ENCODE measurements around the gene FAM78B. TPM values are rescaled to one million over a fixed set of nuclear protein-coding genes. Genes with fewer than 3 reads are reported as not detected.

The FAM78B gene
- total RNA-seq, 4 donors from 2014 or later = 0.64 to 1.2 (median 0.81) TPM

GRCh38 chr1:166170075-166170474 is 3.3 kb upstream of the FAM78B start:
- intact Hi-C loops (cut with DNase I; ENCODE audit: low total_unique reads) = no loop called here
- WGBS, 2 donors = 73 to 77% methylated on average over 2 of the region's 2 CpGs
- no peak for DNase-seq (ENCODE audit: low spot score in 2 of 2)

GRCh38 chr1:166169182-166169581 is 2.4 kb upstream of the FAM78B start:
- TF ChIP-seq, protein P1, sequence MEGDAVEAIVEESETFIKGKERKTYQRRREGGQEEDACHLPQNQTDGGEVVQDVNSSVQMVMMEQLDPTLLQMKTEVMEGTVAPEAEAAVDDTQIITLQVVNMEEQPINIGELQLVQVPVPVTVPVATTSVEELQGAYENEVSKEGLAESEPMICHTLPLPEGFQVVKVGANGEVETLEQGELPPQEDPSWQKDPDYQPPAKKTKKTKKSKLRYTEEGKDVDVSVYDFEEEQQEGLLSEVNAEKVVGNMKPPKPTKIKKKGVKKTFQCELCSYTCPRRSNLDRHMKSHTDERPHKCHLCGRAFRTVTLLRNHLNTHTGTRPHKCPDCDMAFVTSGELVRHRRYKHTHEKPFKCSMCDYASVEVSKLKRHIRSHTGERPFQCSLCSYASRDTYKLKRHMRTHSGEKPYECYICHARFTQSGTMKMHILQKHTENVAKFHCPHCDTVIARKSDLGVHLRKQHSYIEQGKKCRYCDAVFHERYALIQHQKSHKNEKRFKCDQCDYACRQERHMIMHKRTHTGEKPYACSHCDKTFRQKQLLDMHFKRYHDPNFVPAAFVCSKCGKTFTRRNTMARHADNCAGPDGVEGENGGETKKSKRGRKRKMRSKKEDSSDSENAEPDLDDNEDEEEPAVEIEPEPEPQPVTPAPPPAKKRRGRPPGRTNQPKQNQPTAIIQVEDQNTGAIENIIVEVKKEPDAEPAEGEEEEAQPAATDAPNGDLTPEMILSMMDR (IDR thresholded peaks at IDR 0.05) = no peak
- TF ChIP-seq POLR2A (IDR thresholded peaks at IDR 0.05) = no peak
- intact Hi-C loops (cut with DNase I; ENCODE audit: low total_unique reads) = loop anchor here (10.0 kb wide), 1 partner anchor 1074 kb away; no protein-coding TSS in a partner anchor

More at GRCh38 chr1:166170075-166170474, 3.3 kb upstream of the FAM78B start:
- H3K4me3 ChIP-seq (ENCODE audit: low read depth, poor library complexity, severe bottlenecking) = no peak overlapping the region
- TF ChIP-seq, protein P1 (IDR thresholded peaks at IDR 0.05) = no peak
- no peak for TF ChIP-seq POLR2A (IDR thresholded peaks at IDR 0.05)

DNA sequence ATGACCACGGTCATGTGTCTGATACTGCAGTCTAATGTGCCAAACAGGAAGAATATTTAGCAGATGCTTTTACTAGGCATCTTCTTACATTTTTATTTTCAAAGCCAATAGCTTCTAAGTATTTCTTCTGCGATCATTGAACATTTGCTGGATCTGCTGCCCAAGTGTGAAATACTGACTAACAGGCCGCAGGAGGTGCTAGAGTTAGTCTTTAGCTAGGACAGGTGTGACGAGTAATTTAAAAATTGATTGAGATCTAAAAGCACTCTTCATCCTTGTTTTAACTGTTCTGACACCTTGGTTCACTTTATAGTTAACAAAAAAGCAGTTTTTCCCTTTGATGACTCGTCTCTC is 748 bp upstream of the FAM78B start:
- no peak overlapping the region for H3K4me3 ChIP-seq (ENCODE audit: low read depth, poor library complexity, severe bottlenecking)
- DNase-seq (ENCODE audit: low spot score in 2 of 2) = no peak
- WGBS, 2 donors = 23 to 33% methylated on average over 5 of the region's 5 CpGs
- intact Hi-C loops (cut with DNase I; ENCODE audit: low total_unique reads) = loop anchor here (10.0 kb wide), 1 partner anchor 1073 kb away; no protein-coding TSS in a partner anchor
- TF ChIP-seq POLR2A (IDR thresholded peaks at IDR 0.05) = no peak
- TF ChIP-seq, protein P1 (IDR thresholded peaks at IDR 0.05) = no peak

More at GRCh38 chr1:166169182-166169581, 2.4 kb upstream of the FAM78B start:
- no peak overlapping the region for H3K4me3 ChIP-seq (ENCODE audit: low read depth, poor library complexity, severe bottlenecking)
- no peak for DNase-seq (ENCODE audit: low spot score in 2 of 2)
- WGBS, 2 donors = 59 to 71% methylated on average over 3 of the region's 3 CpGs

GRCh38 chr1:166166329-166166697 is 488 bp downstream of the FAM78B start:
- peak overlapping the region; percentile 62 for H3K4me3 ChIP-seq (ENCODE audit: low read depth, poor library complexity, severe bottlenecking)
- TF ChIP-seq POLR2A (IDR thresholded peaks at IDR 0.05) = no peak
- DNase-seq (ENCODE audit: low spot score in 2 of 2) = no peak
- WGBS, 2 donors = 0% methylated on average over 13 of the region's 50 CpGs; no CpG with 5 or more reads in 1 of the 2 donors
- intact Hi-C loops (cut with DNase I; ENCODE audit: low total_unique reads) = loop anchor here (10.0 kb wide), 1 partner anchor 1072 kb away; no protein-coding TSS in a partner anchor

DNA sequence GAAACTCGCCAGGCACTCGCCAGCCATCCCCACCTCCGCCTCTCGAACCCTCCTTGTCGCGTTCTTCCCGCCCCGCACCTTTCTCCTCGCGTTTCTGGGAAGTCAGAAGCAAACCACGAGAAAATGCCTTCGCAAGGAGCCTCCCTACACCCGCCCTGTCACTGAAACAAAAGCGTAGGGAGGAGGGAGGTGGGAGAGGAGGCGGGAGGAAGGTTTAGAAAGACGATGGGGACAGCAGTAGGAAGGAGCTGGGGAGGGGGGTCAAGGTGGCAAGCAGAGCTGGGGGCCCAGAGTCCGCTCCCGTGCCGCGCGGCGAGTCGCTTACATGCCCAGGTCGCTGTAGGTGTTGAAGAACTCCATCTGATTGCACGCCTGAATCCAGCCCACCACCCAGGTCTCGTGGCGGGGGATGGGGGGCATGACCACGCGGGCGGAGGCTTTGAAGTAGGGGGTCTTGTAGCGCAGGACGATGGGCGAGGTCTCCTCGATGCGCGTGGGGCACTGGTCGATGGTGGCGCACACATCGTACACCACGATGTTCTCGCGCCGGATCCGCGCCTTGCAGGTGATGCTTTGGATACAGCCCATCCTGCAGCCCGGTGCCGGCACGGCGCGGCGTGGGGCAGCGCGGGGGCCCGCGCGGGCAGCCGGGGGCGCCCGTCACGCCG is 1.0 kb downstream of the FAM78B start:
- intact Hi-C loops (cut with DNase I; ENCODE audit: low total_unique reads) = loop anchor here (10.0 kb wide), 1 partner anchor 1071 kb away; no protein-coding TSS in a partner anchor
- WGBS, 2 donors = 1 to 3% methylated on average over 25 to 42 of the region's 61 CpGs
- H3K4me3 ChIP-seq (ENCODE audit: low read depth, poor library complexity, severe bottlenecking) = peak overlapping the region; percentile 62
- no peak for TF ChIP-seq POLR2A (IDR thresholded peaks at IDR 0.05)
- TF ChIP-seq, protein P1 (IDR thresholded peaks at IDR 0.05) = no peak
- DNase-seq (ENCODE audit: low spot score in 2 of 2) = peak in 1 of 2 donors; percentile 86

DNA sequence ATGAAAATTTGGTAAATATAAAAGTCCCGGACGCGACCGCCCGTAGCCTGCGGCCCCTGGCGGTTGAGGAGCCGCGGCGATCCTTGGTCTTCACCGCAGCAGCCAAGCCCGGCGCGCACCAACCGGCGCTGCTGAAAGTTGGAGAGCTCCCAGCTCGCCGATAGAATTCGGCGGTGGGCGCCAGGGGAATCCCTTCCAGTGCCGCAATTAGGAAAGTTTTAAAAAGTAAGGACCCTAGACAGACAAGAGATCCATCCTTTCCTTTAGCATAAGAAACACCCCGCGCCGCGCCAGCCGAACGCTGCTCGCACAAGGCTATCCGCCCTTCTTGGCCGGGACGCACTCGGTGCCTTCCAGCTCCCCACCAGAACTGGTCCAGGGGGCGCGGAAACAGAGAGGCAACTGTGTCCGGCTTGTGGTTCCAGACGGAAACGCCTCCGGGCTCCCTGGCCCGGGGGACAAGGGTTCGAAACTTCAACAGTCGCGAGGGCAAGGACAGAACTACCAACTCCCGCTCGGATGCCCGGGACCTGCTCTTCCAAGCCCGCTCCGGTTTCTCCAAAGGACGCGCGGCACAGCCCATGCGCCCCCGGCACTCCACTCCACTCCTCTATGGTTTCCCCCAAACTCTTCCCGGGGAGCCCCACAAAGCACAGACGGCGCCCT is 1.7 kb downstream of the FAM78B start:
- TF ChIP-seq, protein P1 (IDR thresholded peaks at IDR 0.05) = no peak
- TF ChIP-seq POLR2A (IDR thresholded peaks at IDR 0.05) = no peak
- peak overlapping the region; percentile 4 for H3K4me3 ChIP-seq (ENCODE audit: low read depth, poor library complexity, severe bottlenecking)
- intact Hi-C loops (cut with DNase I; ENCODE audit: low total_unique reads) = loop anchor here (10.0 kb wide), 1 partner anchor 1070 kb away; no protein-coding TSS in a partner anchor
- 1% methylated on average over 55 to 56 of the region's 56 CpGs for WGBS, 2 donors
- peak; percentile 37 to 88 for DNase-seq (ENCODE audit: low spot score in 2 of 2)

Data from lower leg skin (tissue), 4 donors.